Upper lobe of right lung (tissue), 1 donor: Measurements from ENCODE around the gene FANCL. TPM values are rescaled to one million over a fixed set of nuclear protein-coding genes. Genes with fewer than 3 reads are reported as not detected.
"Not testable (repeated sequence)": the region's sequence is repeated elsewhere in the genome, so short reads cannot be mapped to it uniquely, and the experiment has no call there.

Experiments used
- ATAC-seq: fragments of 200-7000 bp; cut with Tn5 transposase; one replicate; pipeline ENCODE4 v1.9.1; 2020; ENCODE audit warnings: mild to moderate bottlenecking, moderate library complexity
- DNase-seq: peaks from one replicate; pipeline ENCODE4 v3.0.0-alpha.2; 2020
- H3K27ac ChIP-seq: fragments of 200-600 bp; one replicate; pipeline ENCODE4 v1.8.0; 2022
- H3K27me3 ChIP-seq: fragments of 200-600 bp; one replicate; pipeline ENCODE4 v1.8.0; 2022; ENCODE audit warnings: mild to moderate bottlenecking
- H3K36me3 ChIP-seq: fragments of 200-600 bp; one replicate; pipeline ENCODE4 v1.8.0; 2022
- H3K4me1 ChIP-seq: fragments of 200-600 bp; one replicate; pipeline ENCODE4 v1.8.0; 2022
- H3K4me3 ChIP-seq: fragments of 200-600 bp; one replicate; pipeline ENCODE4 v1.8.0; 2022; ENCODE audit warnings: mild to moderate bottlenecking
- H3K9me3 ChIP-seq: fragments of 200-600 bp; one replicate; pipeline ENCODE4 v1.8.0; 2022
- CTCF ChIP-seq: fragments of 200-600 bp; IDR thresholded peaks from one replicate; pipeline ENCODE4 v1.8.0; 2022; ENCODE audit warnings: antibody characterized with exemption
- intact Hi-C: fragments of 100-400 bp; cut with DNase I; formaldehyde crosslinking; loops from one replicate; pipeline ENCODE4 v1.11.0; 2022
- total RNA-seq: library from RNA; stranded (reverse); fragmentation: NEBNext Ultra II Directional; extraction: Animal tissue kit (Norgen Biotek cat#: 25700); gene quantifications from one replicate; pipeline ENCODE4 v1.2.1, GENCODE V29; 2021
- donor health status: DM: no; HTN: yes; CAD: no; lungs with severe emphysema.

The FANCL gene
- total RNA-seq, 1 donor from 2014 or later, result 17.9 TPM

DNA sequence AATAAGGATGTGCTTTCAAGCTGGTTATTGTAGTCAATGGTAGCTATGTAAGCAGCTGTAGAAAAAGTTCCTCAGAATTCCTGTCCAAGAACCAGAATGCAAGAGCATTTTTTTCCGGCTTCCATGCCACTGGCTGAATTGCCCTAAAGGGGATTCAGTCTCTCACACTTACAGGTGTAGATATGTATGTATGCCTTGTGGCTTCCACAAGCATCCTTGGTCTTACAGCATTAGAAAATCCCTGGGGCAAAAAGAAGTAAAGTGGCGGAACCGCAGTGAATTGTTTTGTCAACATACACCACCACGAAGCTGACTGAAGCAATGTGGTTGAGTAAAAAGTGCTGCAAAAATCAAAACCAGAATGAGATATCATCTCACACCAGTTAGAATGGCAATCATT, 54.6 kb downstream of the FANCL start:
- no peak for TF ChIP-seq CTCF
- intact Hi-C loops, result no loop called here
- H3K27ac ChIP-seq, result no peak overlapping the region
- no peaks in the 10 kb centered on the region for H3K9me3 ChIP-seq
- H3K27me3 ChIP-seq, result no peaks in the 10 kb centered on the region
- no peak overlapping the region for H3K4me3 ChIP-seq
- DNase-seq (no peak), ATAC-seq (no peak)
- no peaks in the 10 kb centered on the region for H3K36me3 ChIP-seq
- no peaks in the 10 kb centered on the region for H3K4me1 ChIP-seq

GRCh38 chr2:58182527-58182926, 58.6 kb downstream of the FANCL start:
- Histone ChIP-seq H3K27ac (no peak overlapping the region), H3K36me3 (no peaks in the 10 kb centered on the region), H3K9me3 (no peaks in the 10 kb centered on the region), H3K27me3 (no peaks in the 10 kb centered on the region), H3K4me3 (no peak overlapping the region), H3K4me1 (no peaks in the 10 kb centered on the region)
- intact Hi-C loops, result no loop called here
- no peak for TF ChIP-seq CTCF
- no peak for ATAC-seq
- no peak for DNase-seq

- intact Hi-C loops, result no loop called here
- no peaks in the 10 kb centered on the region for H3K27me3 ChIP-seq
- ATAC-seq, result no peak
- H3K4me1 ChIP-seq, result no peaks in the 10 kb centered on the region
- no peaks in the 10 kb centered on the region for H3K36me3 ChIP-seq
- no peak for TF ChIP-seq CTCF
- no peak for DNase-seq
- no peak overlapping the region for H3K4me3 ChIP-seq
- H3K27ac ChIP-seq, result no peak overlapping the region
- H3K9me3 ChIP-seq, result no peaks in the 10 kb centered on the region
These were observed 60.5 kb downstream of the FANCL start for GRCh38 chr2:58180635-58181034.

DNA sequence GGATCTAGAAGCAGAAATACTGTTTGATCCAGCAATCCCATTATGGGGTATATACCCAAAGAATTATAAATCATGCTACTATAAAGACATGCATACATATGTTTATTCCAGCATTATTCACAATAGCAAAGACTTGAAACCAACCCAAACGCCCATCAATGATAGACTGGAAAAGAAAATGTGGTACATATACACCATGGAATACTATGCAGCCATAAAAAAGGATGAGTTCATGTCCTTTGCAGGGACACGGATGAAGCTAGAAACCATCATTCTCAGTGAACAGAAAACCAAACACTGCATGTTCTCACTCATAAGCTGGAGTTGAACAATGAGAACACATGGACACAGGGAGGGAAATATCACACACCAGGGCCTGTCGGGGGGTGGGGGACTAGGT, 61.0 kb downstream of the FANCL start:
- not testable (repeated sequence) for H3K9me3 ChIP-seq

GRCh38 chr2:58177187-58177586, 63.9 kb downstream of the FANCL start:
- H3K36me3 ChIP-seq, ATAC-seq, H3K27me3 ChIP-seq, DNase-seq, H3K27ac ChIP-seq, intact Hi-C loops, H3K4me1 ChIP-seq, H3K4me3 ChIP-seq, H3K9me3 ChIP-seq: not testable (repeated sequence)

More for the DNA sequence above, 61.0 kb downstream of the FANCL start:
- H3K27me3 ChIP-seq, H3K4me3 ChIP-seq, intact Hi-C loops, H3K36me3 ChIP-seq, DNase-seq, ATAC-seq, H3K27ac ChIP-seq, H3K4me1 ChIP-seq: not testable (repeated sequence)

GRCh38 chr2:58171831-58172230, 69.3 kb downstream of the FANCL start:
- ATAC-seq, H3K4me3 ChIP-seq, H3K4me1 ChIP-seq, H3K27me3 ChIP-seq, H3K36me3 ChIP-seq, H3K9me3 ChIP-seq, intact Hi-C loops, H3K27ac ChIP-seq: not testable (repeated sequence)
- peak; percentile 25 for DNase-seq

- ATAC-seq, H3K4me3 ChIP-seq, intact Hi-C loops, DNase-seq, H3K27ac ChIP-seq, H3K36me3 ChIP-seq, H3K9me3 ChIP-seq, H3K27me3 ChIP-seq, H3K4me1 ChIP-seq: not testable (repeated sequence)
These were observed 70.7 kb downstream of the FANCL start for GRCh38 chr2:58170334-58170933.

DNA sequence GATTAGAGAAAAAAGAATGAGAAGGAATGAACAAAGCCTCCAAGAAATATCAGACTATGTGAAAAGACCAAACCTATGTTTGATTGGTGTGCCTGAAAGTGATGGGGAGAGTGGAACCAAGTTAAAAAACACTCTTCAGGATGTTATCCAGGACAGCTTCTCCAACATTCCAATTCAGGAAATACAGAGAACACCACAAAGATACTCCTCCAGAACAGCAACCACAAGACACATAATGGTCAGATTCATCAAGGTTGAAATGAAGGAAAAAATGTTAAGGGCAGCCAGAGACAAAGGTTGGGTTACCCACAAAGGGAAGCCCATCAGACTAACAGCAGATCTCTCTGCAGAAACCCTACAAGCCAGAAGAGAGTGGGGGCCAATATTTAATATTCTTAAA, 71.3 kb downstream of the FANCL start:
- H3K4me3 ChIP-seq, ATAC-seq, DNase-seq, H3K27me3 ChIP-seq, intact Hi-C loops, H3K9me3 ChIP-seq, H3K36me3 ChIP-seq, H3K27ac ChIP-seq, H3K4me1 ChIP-seq: not testable (repeated sequence)

- H3K27ac ChIP-seq, intact Hi-C loops, H3K27me3 ChIP-seq, H3K9me3 ChIP-seq, ATAC-seq, H3K4me3 ChIP-seq, H3K4me1 ChIP-seq, H3K36me3 ChIP-seq: not testable (repeated sequence)
- DNase-seq, result peak; percentile 17
These were observed 73.0 kb downstream of the FANCL start for GRCh38 chr2:58168130-58168529.
